ACHN (cell line): ENCODE data around the gene CUL1.

ENCODE experiments used
- DNase-seq: peaks from one replicate; pipeline ENCODE4 v3.0.0-alpha.2; 2015
- in situ Hi-C: cut with HindIII; loops from 2 replicates; pipeline ENCODE4 v1.10.0; 2017; ENCODE audit warnings: low sequenced_read_pairs, low pct_ligation_motif_present, low pct_unique_long_range_greater_than_20kb

CUL1 gene

DNA sequence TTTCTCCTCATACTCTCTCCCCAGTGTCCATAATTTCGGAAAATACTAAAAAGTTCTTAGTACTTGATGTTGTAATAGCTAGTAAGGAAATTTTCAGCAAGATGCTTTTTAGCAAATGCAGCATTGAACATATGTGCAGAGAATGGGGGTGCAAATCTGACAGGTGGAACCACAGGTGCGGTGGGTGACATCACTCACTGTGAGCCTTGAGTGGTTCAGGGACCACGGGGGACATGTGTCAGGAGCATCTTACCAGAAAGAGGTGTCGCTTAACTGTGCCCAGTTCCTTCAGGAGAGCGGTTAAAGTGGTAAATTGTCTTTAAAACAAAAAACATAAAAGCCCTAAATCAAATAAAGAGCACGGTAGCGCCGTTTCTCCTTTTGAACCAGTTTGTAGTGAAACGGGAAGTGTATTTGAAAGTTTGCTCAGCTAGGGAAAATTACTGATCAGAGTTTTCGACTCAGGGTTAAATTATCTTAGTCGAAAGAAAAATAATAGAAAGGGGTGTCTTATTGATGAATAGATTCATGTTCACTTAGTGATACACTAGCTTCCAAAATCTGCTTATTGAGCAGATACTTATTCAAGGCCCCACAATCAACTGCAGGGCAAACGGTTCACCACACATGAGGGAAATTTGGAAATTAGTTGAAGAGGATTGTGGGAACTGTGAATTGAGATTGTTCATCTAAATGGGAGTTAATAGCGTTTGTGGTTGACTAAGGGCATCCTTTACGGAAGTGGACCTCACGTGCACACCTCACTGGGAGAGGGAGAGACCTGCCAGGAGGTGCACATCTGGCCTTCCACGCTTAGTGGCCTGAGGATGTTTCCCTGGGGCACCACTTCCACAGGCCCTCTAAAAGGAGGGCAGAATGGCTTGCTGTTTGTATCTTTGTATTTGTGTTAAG, 12.7 kb downstream of the CUL1 start:
- DNase-seq: no peak
- in situ Hi-C loops: no loop called here

DNA sequence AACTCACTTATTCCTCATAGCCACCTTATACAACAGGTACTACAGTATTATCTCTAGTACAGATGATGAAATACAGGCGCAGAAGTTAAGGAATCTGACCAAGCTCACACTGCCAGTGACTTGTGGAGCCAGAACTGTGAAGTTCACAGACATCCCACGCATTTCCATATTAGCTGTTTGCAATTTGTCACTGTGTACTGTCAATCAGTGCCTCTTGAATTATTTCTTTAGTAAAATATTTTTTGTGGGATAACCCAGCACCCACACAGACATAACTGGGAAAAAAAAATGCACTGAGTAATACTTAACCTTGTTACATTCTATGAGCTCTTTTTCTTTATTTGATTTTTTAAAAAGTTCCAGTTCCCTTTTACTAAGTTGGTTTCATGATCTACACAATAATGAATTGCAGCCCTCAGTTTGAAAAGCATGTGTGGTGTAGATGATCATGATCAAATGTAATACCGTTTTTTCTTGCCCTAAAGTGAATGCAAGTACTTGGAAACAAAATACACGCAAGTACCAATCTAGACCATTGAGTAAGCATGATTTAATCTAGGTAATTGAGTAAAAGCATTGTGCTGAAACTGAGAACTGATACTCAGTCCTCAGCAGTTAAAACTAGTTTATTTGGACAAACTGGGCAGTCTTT, 14.1 kb downstream of the CUL1 start:
- no peak for DNase-seq
- in situ Hi-C loops: no loop called here

DNA sequence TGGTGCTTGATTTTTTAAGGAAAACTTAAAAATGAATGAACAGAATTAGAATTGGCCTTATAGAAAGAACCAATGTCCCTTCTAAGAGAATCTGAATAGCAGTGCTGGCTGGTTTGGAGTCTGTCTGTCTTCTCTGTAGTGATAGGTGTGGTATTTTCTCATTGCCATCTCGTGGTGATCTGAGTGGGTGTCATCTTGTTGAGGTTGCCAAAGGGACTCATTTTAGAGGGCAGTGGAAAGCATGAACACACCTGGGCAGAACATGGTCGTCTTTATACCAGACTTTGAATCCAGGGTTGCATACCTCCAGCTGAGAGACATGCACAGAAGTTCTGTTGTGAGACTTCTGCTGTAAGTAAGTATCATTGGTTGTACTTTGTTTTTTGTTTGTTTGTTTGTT, 15.8 kb downstream of the CUL1 start:
- in situ Hi-C loops: no loop called here
- DNase-seq: no peak

DNA sequence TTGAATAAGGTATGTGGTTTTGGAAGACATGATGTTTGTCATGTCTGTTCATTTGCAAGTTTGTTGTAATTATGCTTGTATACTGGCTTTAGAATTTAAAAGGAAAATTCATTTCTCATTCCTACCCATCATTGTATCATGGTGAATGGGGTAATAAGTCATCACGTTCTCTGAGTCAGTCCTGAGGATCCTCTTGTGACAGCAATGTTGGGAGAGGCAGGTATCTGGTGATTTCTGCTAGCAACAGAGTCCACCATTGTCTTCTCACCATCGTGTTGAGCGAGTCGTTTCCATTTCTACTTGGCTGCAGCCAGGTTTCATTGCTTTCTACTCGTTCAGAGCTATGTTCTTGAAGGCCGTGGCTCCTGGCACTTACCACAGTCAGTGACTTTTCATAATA, 16.3 kb downstream of the CUL1 start:
- no peak for DNase-seq
- in situ Hi-C loops: no loop called here

DNA sequence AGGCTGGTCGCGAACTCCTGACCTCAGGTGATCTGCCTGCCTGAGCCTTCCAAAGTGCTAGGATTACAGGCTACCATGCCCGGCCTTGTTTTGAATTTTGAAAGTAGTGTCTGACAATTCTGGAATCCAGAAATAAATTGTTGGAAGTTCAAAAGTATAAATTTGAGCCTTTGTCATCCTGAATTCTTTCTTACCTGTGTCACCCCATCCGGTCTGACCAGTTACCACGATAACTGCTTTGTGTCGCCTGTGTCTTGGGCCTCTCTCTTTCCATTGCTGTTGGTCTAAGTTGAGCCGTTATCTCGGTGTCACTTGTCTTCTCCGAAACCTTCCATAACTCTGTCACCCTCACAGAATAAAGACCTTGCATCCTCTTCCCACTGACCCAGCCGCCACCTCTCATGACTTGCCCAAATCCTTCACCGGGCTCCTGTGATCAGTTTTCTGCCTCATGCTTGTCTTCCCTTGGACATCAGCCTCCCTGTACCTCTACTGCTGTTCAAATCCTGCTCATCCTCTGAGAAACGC, 18.6 kb downstream of the CUL1 start:
- DNase-seq: no peak

DNA sequence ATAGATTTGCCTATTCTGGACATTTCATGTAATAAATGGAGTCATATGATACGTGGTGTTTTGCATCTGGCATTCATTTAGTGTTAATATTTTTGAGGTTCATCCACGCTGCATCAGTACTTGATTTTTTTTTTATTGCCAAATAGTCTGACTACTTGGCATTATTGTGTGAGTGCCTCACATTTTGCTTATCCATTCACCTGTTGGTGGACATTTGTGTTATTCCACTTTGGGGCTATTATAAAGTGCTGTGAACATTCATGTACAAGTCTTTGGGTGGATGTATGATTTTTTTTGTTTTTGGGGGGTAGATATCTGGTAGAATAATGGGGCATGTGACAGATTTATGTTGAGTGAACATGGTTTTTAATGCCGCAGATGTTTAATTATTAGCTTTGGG, 19.7 kb downstream of the CUL1 start:
- in situ Hi-C loops: no loop called here
- no peak for DNase-seq

More for the DNA sequence above, 18.6 kb downstream of the CUL1 start:
- in situ Hi-C loops: no loop called here

DNA sequence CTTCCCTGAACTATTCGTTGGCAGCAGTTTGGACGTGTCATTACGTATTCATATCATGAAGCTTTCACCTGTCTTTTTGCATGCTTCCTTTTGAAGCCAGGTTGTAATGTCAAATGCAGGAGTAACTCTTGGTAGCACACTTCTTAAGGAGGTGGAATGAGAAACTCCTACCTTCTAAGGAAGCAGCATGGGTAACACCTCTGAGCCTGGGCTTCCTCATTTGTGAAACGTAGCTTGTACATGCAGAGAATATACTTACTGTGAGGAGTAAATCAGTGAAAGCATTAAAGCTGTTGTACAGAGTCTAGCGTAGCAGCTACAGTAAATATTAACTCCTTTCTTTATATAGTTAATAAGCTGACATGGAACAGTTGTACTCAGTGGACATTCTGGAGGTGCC, 21.1 kb downstream of the CUL1 start:
- no peak for DNase-seq
- in situ Hi-C loops: no loop called here

DNA sequence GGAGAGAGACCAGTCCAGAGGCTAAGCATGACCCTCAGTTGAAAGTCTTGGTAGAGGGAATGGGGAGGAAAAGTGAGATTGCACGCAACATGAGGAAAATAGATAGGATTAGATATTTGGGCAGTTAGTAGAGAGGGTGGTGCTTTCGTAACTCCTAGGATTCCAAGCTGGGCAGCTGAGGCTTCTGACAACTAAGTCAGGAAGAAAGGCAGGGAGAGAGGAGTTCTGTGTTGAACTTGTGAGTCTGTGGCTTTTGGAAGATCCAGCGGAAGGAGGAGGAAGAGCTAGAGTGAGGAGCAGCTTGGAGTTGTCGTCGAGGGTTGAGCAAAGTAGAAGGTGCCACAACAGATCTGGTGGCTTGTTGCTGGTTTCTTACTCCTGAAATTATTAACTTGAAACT, 21.8 kb downstream of the CUL1 start:
- in situ Hi-C loops: no loop called here
- DNase-seq: no peak

DNA sequence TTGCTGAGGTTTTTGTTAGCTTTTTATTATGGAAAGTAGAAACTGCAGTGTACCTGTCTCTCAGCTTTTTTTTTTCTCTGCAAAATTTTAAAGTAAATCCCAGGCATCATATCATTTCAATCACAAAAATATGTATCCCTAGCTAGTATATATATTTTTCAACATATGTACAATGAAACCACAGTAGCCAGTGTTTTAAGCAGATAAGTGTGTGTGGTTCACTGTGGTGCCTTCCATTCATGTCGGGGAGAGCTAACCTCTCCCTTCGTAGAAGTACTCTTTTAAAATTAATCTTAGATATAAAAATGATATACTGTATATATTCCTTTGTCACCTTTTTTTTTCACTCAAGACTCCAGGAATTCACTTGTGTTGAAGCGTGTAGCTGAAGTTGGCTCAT, 22.7 kb downstream of the CUL1 start:
- in situ Hi-C loops: no loop called here
- DNase-seq: no peak

DNA sequence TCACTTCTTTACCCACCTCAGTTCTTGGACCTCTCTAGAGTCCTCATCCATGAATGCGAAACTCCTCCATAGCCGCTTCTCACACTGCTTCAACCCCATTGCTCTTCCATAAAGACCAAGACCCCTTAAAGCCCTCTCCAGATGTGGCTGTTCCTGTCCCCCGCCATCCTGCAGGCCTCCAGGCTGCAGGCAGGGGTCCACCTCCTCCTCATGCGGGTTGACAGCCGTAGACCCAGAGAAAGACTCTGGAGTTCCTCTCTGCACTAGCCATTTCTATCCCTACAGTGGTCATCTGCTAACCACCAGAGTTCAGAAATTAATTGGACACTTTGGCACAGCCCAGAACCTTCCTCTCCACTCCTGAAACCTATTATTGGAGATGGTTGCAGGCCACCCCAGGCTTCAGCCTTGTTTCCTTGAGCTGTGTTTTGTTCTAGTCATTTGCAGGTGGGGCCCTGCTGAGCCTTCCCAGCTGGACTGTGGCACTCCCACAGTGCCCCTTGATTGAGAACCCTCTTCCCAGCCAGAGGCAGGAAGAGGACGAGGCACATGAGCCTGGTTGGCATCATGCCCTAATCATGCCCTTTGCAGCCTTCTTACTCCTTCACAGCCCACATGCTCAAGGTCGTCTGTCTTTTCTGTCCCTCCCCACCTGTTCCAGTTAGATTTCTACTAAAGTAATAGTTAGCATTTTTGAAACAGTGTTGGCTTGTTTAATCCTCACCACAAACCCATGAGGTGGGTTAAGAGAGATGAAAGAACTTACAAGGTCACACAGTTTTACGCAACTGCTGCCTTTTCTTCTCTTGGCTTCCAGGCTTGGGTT, 23.9 kb downstream of the CUL1 start:
- in situ Hi-C loops: no loop called here
- DNase-seq: no peak

DNA sequence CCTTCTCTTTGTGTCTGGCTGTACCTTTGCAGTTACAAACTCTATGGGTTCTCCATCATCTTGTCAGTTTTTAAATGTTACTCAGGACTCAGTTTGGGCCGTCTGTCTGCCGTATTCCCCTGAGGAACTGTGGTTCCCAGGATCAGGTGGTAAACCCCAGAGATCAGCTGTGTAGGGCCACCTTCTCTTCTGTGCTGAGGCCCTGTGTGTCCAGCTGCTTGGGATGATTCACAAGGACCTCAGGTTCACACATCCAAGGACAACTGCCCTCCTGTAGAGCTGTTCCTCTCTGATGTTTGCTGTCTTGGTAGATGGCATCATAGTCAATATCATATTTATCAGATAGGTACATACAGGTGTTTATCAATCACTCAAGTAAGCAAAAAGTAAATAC, 24.5 kb downstream of the CUL1 start:
- in situ Hi-C loops: no loop called here
- no peak for DNase-seq

DNA sequence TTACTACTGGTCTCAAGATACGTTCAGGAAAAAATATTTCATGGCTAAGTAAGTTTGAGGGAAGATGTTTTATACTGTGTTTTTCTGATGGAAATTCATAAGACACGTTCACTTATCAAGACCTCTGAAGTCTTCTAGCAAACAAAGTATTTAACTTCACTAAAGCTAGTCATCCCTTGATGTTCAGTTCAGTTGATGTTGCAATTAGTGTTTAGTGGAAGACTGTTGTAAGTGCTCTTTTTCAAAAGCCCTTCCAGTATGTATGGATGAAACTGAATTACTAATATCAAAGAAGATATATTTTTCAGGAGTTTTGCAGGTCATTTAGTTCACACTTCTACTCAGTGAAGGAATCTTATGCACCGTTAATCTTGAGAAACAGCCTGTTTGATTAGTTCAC, 25.1 kb downstream of the CUL1 start:
- in situ Hi-C loops: no loop called here
- DNase-seq: no peak

DNA sequence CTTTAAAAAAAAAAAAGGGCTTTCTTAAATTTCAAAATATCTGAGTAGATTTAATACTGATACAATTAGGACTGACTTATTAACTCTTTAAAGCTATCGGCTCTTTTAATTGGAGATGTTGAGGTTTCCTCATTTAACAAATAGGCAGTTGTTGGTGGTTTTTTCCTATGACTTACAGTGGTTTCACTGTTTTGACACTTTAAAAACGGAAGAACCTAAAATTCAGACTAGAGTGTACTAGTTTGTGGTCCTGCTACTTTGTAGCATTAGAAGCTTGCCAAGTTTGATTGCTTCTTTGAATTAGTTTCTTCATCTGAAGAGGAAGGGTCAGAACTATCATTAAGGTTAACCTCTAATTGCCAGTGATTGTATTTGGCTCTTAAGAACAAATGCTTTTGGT, 27.7 kb downstream of the CUL1 start:
- in situ Hi-C loops: no loop called here
- DNase-seq: no peak

DNA sequence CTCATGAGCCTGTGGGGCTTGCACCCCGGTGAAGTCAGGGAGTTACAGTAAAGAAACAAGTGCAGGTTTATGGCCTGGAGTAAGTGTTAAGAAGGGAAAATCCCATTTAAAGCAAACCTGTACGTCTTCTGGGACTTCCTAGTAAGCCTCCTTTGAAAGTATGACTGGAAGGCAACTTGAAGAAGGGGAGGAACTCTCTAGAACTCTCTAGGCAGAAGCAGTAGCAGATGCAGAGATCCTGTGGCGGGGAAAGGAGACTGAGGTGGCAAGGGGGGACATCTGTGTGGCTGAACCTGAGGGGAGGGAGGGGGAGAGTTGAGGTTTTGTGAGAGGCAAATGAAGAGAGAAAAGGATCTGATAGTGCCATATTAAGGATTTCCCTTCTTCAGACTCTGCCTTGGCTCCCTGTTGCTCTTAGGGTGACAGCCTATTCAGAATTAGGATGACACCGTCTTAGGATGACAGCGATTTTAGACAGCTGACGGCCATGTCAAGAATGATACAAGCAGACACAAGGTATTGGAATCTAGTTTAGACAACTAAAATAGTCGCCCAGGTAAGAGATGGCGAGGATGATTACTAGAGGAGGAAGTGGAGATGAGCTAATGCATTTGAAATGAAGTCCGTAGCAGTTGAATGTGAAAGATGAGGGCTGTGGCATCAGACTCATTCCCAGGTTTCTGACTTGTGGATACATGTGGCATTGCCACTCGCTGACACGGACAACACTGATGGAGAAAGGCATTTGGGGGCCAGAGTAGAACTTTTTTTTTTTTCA, 29.0 kb downstream of the CUL1 start:
- no peak for DNase-seq
- in situ Hi-C loops: no loop called here

DNA sequence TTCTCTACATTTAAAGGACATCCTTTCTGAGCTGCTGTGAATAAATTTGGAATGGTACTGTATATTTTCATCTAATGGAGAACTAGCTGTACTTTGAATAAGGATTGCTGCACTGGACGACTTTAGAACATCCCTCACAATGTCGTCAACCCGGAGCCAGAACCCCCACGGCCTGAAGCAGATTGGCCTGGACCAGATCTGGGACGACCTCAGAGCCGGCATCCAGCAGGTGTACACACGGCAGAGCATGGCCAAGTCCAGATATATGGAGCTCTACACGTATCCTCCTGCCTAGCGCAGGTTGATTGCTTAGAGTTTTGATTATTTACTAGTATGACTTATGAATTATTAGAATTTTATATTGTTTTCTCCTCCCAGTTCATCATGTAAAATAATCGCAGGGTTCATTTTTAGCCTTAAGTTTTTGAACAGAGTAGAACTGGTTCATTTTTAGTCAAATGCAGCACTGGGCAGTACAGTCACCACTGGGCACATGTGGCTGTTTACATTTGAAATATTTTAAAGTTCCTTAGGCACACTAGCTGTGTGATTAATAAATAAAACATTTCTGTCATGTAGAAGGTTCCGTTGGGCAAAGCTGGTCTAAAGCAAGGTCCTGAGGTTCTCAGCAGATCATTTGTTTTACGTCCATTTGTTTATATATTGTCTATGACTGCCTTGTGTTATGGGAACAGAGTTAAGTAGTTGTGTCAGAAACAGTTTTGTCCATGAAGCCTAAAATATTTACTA, 31.5 kb downstream of the CUL1 start:
- in situ Hi-C loops: no loop called here
- DNase-seq: no peak

DNA sequence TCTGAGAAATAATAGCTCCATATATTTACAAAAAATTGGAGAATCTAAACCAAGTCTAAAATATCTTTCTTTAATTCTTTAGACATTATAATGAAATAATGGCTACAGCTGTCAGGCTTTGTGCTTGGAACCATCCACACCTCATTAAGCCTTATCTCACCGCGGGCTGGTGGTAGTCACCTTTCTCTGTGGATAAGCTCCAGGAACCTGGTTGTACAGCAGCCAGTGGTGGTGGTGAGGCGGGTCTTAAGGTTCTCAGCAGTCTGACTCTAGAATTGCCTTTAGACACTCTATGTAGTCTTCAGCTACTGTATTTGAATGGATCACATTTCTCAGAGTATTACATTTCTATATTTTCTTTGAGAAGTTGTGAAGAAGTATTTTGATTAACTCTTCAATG, 34.2 kb downstream of the CUL1 start:
- no peak for DNase-seq
- in situ Hi-C loops: no loop called here

DNA sequence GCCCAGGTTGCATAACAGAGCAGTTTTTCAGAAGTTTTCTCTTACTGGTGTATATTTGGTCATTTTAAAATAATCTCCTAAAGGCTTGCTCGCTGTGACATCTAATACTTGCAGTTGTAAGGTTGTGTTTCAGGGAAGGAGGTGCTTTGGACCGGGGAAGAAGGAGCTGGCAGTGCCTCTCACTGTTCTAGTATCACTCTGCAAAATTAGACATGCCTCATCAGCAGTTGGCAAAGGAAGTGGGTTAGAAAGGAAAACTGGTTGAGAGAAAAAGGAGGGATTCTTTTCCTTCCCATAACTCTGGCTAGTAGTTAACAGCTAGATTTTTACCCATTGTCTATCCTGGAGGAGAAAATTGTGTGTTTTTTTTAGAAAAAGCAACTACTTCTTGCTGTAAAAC, 34.8 kb downstream of the CUL1 start:
- no peak for DNase-seq
- in situ Hi-C loops: no loop called here

DNA sequence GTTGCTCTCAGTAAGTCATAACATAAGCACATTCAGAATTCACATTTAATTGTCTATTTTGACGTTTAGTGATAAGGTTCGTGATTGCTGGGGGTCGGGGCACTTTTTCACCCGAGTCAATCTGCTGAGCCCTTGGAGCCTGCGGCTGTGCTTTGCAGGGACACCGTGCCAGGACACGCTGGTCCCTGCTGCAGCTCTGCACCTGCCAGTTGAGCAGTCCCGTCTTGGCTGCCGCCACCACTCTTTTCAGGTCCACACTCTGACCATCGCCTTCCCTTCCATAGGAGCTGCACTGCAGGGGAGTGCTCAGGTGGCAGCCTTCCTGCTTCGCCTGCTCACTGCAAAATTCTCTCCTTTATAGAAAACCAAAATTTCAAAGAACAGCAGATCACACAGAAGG, 36.4 kb downstream of the CUL1 start:
- no peak for DNase-seq
- in situ Hi-C loops: no loop called here
